KOPT-K1 (cell line): ENCODE results near the gene NUP43.
"Not testable (repeated sequence)": the region's sequence is repeated elsewhere in the genome, so short reads cannot be mapped to it uniquely, and the experiment has no call there.

Experiments used
- H3K27ac ChIP-seq: fragments of 200-600 bp; sonication (generic); 2 replicates; pipeline ENCODE4 v1.5.1; 2016; ENCODE audit warnings: antibody characterized with exemption, mild to moderate bottlenecking, low read depth, low read length; ENCODE audit not compliant: poor library complexity, severe bottlenecking
- H3K36me3 ChIP-seq: fragments of 200-600 bp; sonication (generic); 2 replicates; pipeline ENCODE4 v1.5.1; 2017; ENCODE audit warnings: antibody characterized with exemption, mild to moderate bottlenecking, low read length, moderate library complexity; ENCODE audit not compliant: insufficient read depth
- H3K9me3 ChIP-seq: fragments of 200-600 bp; sonication (generic); 2 replicates; pipeline ENCODE4 v1.5.1; 2017; ENCODE audit warnings: antibody characterized with exemption, low read length, mild to moderate bottlenecking; ENCODE audit not compliant: insufficient read depth, poor library complexity, severe bottlenecking

Gene NUP43

GRCh38 chr6:149683256-149683859 is 63.0 kb downstream of the NUP43 start:
- Histone ChIP-seq H3K9me3 (no peaks in the 10 kb centered on the region), H3K27ac (no peak overlapping the region), H3K36me3 (peaks cover 78% of the 10 kb centered on the region)

- not testable (repeated sequence) for H3K27ac ChIP-seq
These were observed 64.5 kb downstream of the NUP43 start for GRCh38 chr6:149681845-149682244.

GRCh38 chr6:149681209-149681608 is 65.1 kb downstream of the NUP43 start:
- Histone ChIP-seq H3K27ac (no peak overlapping the region), H3K36me3 (peaks cover 91% of the 10 kb centered on the region)

More at GRCh38 chr6:149681845-149682244, 64.5 kb downstream of the NUP43 start:
- H3K36me3 ChIP-seq = peaks cover 87% of the 10 kb centered on the region
- H3K9me3 ChIP-seq = not testable (repeated sequence)

GRCh38 chr6:149680503-149680902 is 65.8 kb downstream of the NUP43 start:
- H3K9me3 ChIP-seq = no peaks in the 10 kb centered on the region
- no peak overlapping the region for H3K27ac ChIP-seq
- H3K36me3 ChIP-seq = peaks cover 91% of the 10 kb centered on the region

More at GRCh38 chr6:149681209-149681608, 65.1 kb downstream of the NUP43 start:
- no peaks in the 10 kb centered on the region for H3K9me3 ChIP-seq
